ENCODE measurements around the gene EIF4G3.

DNA sequence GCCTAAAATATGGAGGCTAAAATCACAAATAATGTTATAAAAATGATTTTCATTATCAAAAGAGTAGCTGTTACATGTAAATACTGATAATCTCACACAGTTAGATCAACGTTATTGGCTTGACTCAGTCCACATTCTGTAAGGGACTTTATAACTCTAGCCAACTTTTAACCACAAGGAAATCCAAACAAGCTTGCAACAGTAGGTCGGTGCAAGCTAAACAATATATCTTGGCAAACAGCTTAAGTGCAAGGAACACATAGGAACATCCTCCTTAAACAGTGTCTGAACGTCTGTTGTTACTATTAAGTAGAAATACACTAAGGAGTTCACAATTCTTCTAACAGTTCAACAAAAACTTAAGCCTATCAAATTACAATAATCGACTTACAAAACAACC, 126.7 kb downstream of the EIF4G3 start:
- TF ChIP-seq NRF1 (IDR thresholded peaks at IDR 0.05; ENCODE audit: low read depth, low read length) (no peak), CTCF (IDR thresholded peaks at IDR 0.05) (no peak), YY1 (IDR thresholded peaks at IDR 0.05; ENCODE audit: low read depth) (no peak)
